Ishikawa (cell line): ENCODE data around the gene SEM1.

ENCODE experiments used
- CEBPB ChIP-seq: IDR thresholded peaks from 2 replicates; pipeline ENCODE4 v1.6.1; 2012
- CREB1 ChIP-seq: IDR thresholded peaks from 2 replicates; pipeline ENCODE4 v1.6.1; 2012; ENCODE audit warnings: low read depth
- EGR1 ChIP-seq: IDR thresholded peaks from 2 replicates; pipeline ENCODE4 v1.6.1; 2012
- EP300 ChIP-seq: IDR thresholded peaks from 2 replicates; pipeline ENCODE4 v1.6.1; 2012; ENCODE audit warnings: borderline replicate concordance
- FOXM1 ChIP-seq: IDR thresholded peaks from 2 replicates; pipeline ENCODE4 v1.6.1; 2012; ENCODE audit warnings: low read depth, borderline replicate concordance
- MAX ChIP-seq: IDR thresholded peaks from 2 replicates; pipeline ENCODE4 v1.6.1; 2012
- NFIC ChIP-seq: IDR thresholded peaks from 2 replicates; pipeline ENCODE4 v1.6.1; 2012
- RAD21 ChIP-seq: IDR thresholded peaks from 2 replicates; pipeline ENCODE4 v1.6.1; 2012; ENCODE audit warnings: low read depth
- REST ChIP-seq: IDR thresholded peaks from 2 replicates; pipeline ENCODE4 v1.6.1; 2012; ENCODE audit warnings: low read depth, mild to moderate bottlenecking
- TAF1 ChIP-seq: IDR thresholded peaks from 2 replicates; pipeline ENCODE4 v1.6.1; 2012; ENCODE audit warnings: low read depth, mild to moderate bottlenecking
- TCF12 ChIP-seq: IDR thresholded peaks from 2 replicates; pipeline ENCODE4 v1.6.1; 2012; ENCODE audit warnings: low read depth
- TEAD4 ChIP-seq: IDR thresholded peaks from 2 replicates; pipeline ENCODE4 v1.6.1; 2012
- USF1 ChIP-seq: IDR thresholded peaks from 2 replicates; pipeline ENCODE4 v1.6.1; 2012
- YY1 ChIP-seq: IDR thresholded peaks from 2 replicates; pipeline ENCODE4 v1.6.1; 2012; ENCODE audit warnings: low read depth
- ZBTB7A ChIP-seq: IDR thresholded peaks from 2 replicates; pipeline ENCODE4 v1.6.1; 2012; ENCODE audit warnings: low read depth

Gene SEM1

GRCh38 chr7:96739609-96740008, 30.0 kb upstream of the SEM1 start:
- TF ChIP-seq REST: no peak
- TF ChIP-seq NFIC: no peak
- no peak for TF ChIP-seq TAF1
- TF ChIP-seq USF1: no peak
- no peak for TF ChIP-seq RAD21
- TF ChIP-seq EP300: no peak

GRCh38 chr7:96739167-96739566, 29.5 kb upstream of the SEM1 start:
- TF ChIP-seq EP300 (no peak), ZBTB7A (no peak), REST (no peak), USF1 (no peak), NFIC (no peak), MAX (no peak), FOXM1 (no peak), TEAD4 (no peak), TCF12 (no peak), CEBPB (no peak), EGR1 (no peak)

GRCh38 chr7:96738705-96739104, 29.1 kb upstream of the SEM1 start:
- no peak for TF ChIP-seq YY1
- TF ChIP-seq TCF12: no peak
- no peak for TF ChIP-seq CEBPB
- no peak for TF ChIP-seq FOXM1
- no peak for TF ChIP-seq MAX
- TF ChIP-seq CREB1: no peak
- TF ChIP-seq NFIC: no peak
- no peak for TF ChIP-seq USF1
- TF ChIP-seq TEAD4: no peak
- TF ChIP-seq RAD21: no peak
- TF ChIP-seq REST: no peak
- TF ChIP-seq ZBTB7A: no peak
- no peak for TF ChIP-seq EGR1
- no peak for TF ChIP-seq TAF1
- TF ChIP-seq EP300: no peak

- peak; percentile 19; the same call in 1 of the 2 replicates for TF ChIP-seq RAD21
- no peak for TF ChIP-seq REST
Measured at GRCh38 chr7:96737545-96738050, 28.0 kb upstream of the SEM1 start.
